B cell (primary cell): ENCODE data around the gene SDR42E1. TPM values are rescaled to one million over a fixed set of nuclear protein-coding genes. Genes with fewer than 3 reads are reported as not detected.

Experiments
- ATAC-seq: fragments of 200-7000 bp; cut with Tn5 transposase; one replicate; pipeline ENCODE4 v1.10.0; 2021; ENCODE audit warnings: low read depth, mild to moderate bottlenecking, moderate number of reproducible peaks, moderate library complexity
- CTCF ChIA-PET: fragments of 350-600 bp; sonication (Branson Sonifier 250); formaldehyde crosslinking; loops from one replicate; lab custom pipeline; 2021; ENCODE audit warnings: antibody characterized with exemption, inconsistent platforms; lab: Charles Lee
- POLR2A ChIA-PET: fragments of 350-600 bp; sonication (Branson Sonifier 250); formaldehyde crosslinking; loops from one replicate; lab custom pipeline; 2021; ENCODE audit warnings: antibody characterized with exemption; lab: Charles Lee
- DNase-seq: peaks from one replicate; pipeline ENCODE4 v3.0.0; 2013
- H2AFZ ChIP-seq: 2 replicates; pipeline ENCODE4 v1.6.1; 2012; ENCODE audit warnings: mild to moderate bottlenecking, low read depth, low read length; ENCODE audit not compliant: insufficient read depth, poor library complexity, severe bottlenecking
- H3K27ac ChIP-seq, 2 donors: 1 replicate in 1 of 2; 2 replicates in 1 of 2; pipeline ENCODE4 v1.5.1; 2012 to 2013; ENCODE audit warnings: low read length in 2 of 2, mild to moderate bottlenecking in 2 of 2, moderate library complexity in 1 of 2
- H3K27me3 ChIP-seq, 4 experiments: fragments of 200-600 bp in 1 of 4; sonication (generic) in 1 of 4; replicated peaks in 1 of 4; 1 replicate in 2 of 4; 2 replicates in 2 of 4; pipeline versions ENCODE4 v1.6.1 to v1.7.0; 2013 to 2016; ENCODE audit warnings: low read length in 3 of 4, mild to moderate bottlenecking in 2 of 4, mixed read lengths in 1 of 4, moderate library complexity in 1 of 4; ENCODE audit not compliant: insufficient read depth in 4 of 4, control insufficient read depth in 3 of 4; ENCODE audit errors: control extremely low read depth in 1 of 4
- H3K36me3 ChIP-seq, 2 experiments: replicated peaks in 1 of 2; 1 replicate in 1 of 2; 2 replicates in 1 of 2; pipeline versions ENCODE4 v1.6.1 to v1.7.1; 2013; ENCODE audit warnings: low read length in 1 of 2; ENCODE audit not compliant: insufficient read depth in 2 of 2, control insufficient read depth in 1 of 2; ENCODE audit errors: control extremely low read depth in 1 of 2, extremely low read depth in 1 of 2
- H3K4me1 ChIP-seq, 2 donors: fragments of 200-600 bp in 1 of 2; sonication (generic) in 1 of 2; 1 replicate in 1 of 2; 2 replicates in 1 of 2; pipeline versions ENCODE4 v1.5.1 to v1.6.1; 2013 to 2017; ENCODE audit warnings: low read length in 2 of 2; ENCODE audit not compliant: control insufficient read depth in 2 of 2, insufficient read depth in 2 of 2
- H3K4me2 ChIP-seq: replicated peaks from 2 replicates; pipeline ENCODE3; 2012; ENCODE audit warnings: mild to moderate bottlenecking, low read depth, low read length; ENCODE audit not compliant: poor library complexity, severe bottlenecking
- H3K4me3 ChIP-seq, 5 experiments: fragments of 200-600 bp in 1 of 5; sonication (generic) in 1 of 5; 1 replicate in 3 of 5; 2 replicates in 2 of 5; pipeline versions ENCODE4 v1.5.1 to v1.7.0; 2011 to 2016; ENCODE audit warnings: low read length in 4 of 5, mild to moderate bottlenecking in 4 of 5, low read depth in 2 of 5, control low read depth in 1 of 5, moderate library complexity in 1 of 5; ENCODE audit not compliant: insufficient read depth in 1 of 5; ENCODE audit errors: control extremely low read depth in 1 of 5, extremely low read depth in 1 of 5
- H3K79me2 ChIP-seq: fragments of 200-600 bp; sonication (generic); one replicate; pipeline ENCODE4 v1.6.0; 2016; ENCODE audit warnings: low read length; ENCODE audit not compliant: control insufficient read depth, insufficient read depth
- H3K9ac ChIP-seq: fragments of 200-600 bp; sonication (generic); 2 replicates; pipeline ENCODE4 v1.6.1; 2017; ENCODE audit warnings: mild to moderate bottlenecking, low read length, moderate library complexity
- H3K9me3 ChIP-seq, 3 donors: one replicate each; pipeline versions ENCODE4 v1.6.1 to v1.7.1; 2013; ENCODE audit warnings: low read length in 2 of 3; ENCODE audit not compliant: control insufficient read depth in 2 of 3, insufficient read depth in 1 of 3; ENCODE audit errors: control extremely low read depth in 1 of 3
- H4K20me1 ChIP-seq: 2 replicates; pipeline ENCODE4 v1.6.0; 2012; ENCODE audit warnings: mild to moderate bottlenecking, low read length; ENCODE audit not compliant: insufficient read depth, control insufficient read depth, poor library complexity, severe bottlenecking
- H3K27ac Mint-ChIP-seq: one replicate; pipeline ENCODE4 v1.8.0; 2021; ENCODE audit warnings: mixed read lengths
- H3K27me3 Mint-ChIP-seq: one replicate; pipeline ENCODE4 v1.8.0; 2021; ENCODE audit warnings: mixed read lengths
- H3K4me1 Mint-ChIP-seq: one replicate; pipeline ENCODE4 v1.8.0; 2021; ENCODE audit warnings: mixed read lengths
- H3K4me3 Mint-ChIP-seq: one replicate; pipeline ENCODE4 v1.8.0; 2021; ENCODE audit warnings: mixed read lengths
- H3K9me3 Mint-ChIP-seq: one replicate; pipeline ENCODE4 v1.8.0; 2022; ENCODE audit warnings: mixed read lengths; ENCODE audit not compliant: insufficient read depth
- EZH2 ChIP-seq: IDR thresholded peaks from 2 replicates; pipeline ENCODE4 v1.6.1; 2012; ENCODE audit warnings: borderline replicate concordance, low read depth, mild to moderate bottlenecking, moderate library complexity, low read length; ENCODE audit not compliant: insufficient read depth, poor library complexity, severe bottlenecking
- WGBS: methylation state at CpG from one replicate; pipeline ENCODE4 v1.1.5; 2013; ENCODE audit warnings: missing lambda C conversion rate; ENCODE audit not compliant: insufficient coverage; 5-methylcytosine and 5-hydroxymethylcytosine counted together
- intact Hi-C: fragments of 100-400 bp; cut with micrococcal nuclease; formaldehyde crosslinking; loops from one replicate; pipeline ENCODE4 v1.10.0; 2022
- polyA plus RNA-seq: library from polyadenylated mRNA; depleted of rRNA; stranded (reverse); fragments of >200 nt; gene quantifications from 2 replicates; pipeline ENCODE4 v1.2.3, GENCODE V29; 2012
- total RNA-seq, 2 donors: library from RNA; stranded (reverse); fragments of 120-200 nt in 1 of 2; gene quantifications; 1 replicate in 1 of 2; 2 replicates in 1 of 2; pipeline versions ENCODE4 v1.2.3 to v1.2.4, GENCODE V29; 2013 to 2022
- TF ChIP-seq, protein P1 (sequence below): fragments of 200-600 bp; IDR thresholded peaks from one replicate; pipeline ENCODE4 v1.8.0; 2022; ENCODE audit warnings: antibody characterized with exemption, mild to moderate bottlenecking

SDR42E1 gene
- total and polyA plus RNA-seq, 2 donors (not counting 1 experiment from before 2014, with no cell fraction given): 2.1 to 6.9 TPM

GRCh38 chr16:82027629-82028064 is 16.4 kb upstream of the SDR42E1 start:
- H3K36me3 ChIP-seq: no peaks in the 10 kb centered on the region
- no peaks in the 10 kb centered on the region for H3K4me1 ChIP-seq
- WGBS: 100% methylated on average over 4 of the region's 7 CpGs

GRCh38 chr16:82024883-82025282 is 13.6 kb upstream of the SDR42E1 start:
- no peak overlapping the region for H3K4me3 ChIP-seq
- intact Hi-C loops: no loop called here
- H3K4me1 Mint-ChIP-seq: no peaks in the 10 kb centered on the region
- no peak overlapping the region for H2AFZ ChIP-seq
- H3K27me3 ChIP-seq: peaks cover 0 to 15% (median 3%) of the 10 kb centered on the region in 4 experiments
- H3K9ac ChIP-seq: no peak overlapping the region
- no peaks in the 10 kb centered on the region for H3K9me3 Mint-ChIP-seq
- no peak overlapping the region for H3K27ac ChIP-seq
- 92% methylated on average over 3 of the region's 4 CpGs for WGBS
- no peaks in the 10 kb centered on the region for H3K4me1 ChIP-seq
- H3K4me3 Mint-ChIP-seq: no peak overlapping the region
- ChIA-PET CTCF (no interaction called here), POLR2A (no interaction called here)
- DNase-seq (no peak), ATAC-seq (no peak)
- H3K79me2 ChIP-seq: no peaks in the 10 kb centered on the region
- peaks cover 21% of the 10 kb centered on the region for H3K27me3 Mint-ChIP-seq
- no peaks in the 10 kb centered on the region for H4K20me1 ChIP-seq
- no peak overlapping the region for H3K27ac Mint-ChIP-seq
- peaks cover 0 to 1% (median 0%) of the 10 kb centered on the region in 3 donors for H3K9me3 ChIP-seq
- TF ChIP-seq EZH2: no peak
- TF ChIP-seq, protein P1, sequence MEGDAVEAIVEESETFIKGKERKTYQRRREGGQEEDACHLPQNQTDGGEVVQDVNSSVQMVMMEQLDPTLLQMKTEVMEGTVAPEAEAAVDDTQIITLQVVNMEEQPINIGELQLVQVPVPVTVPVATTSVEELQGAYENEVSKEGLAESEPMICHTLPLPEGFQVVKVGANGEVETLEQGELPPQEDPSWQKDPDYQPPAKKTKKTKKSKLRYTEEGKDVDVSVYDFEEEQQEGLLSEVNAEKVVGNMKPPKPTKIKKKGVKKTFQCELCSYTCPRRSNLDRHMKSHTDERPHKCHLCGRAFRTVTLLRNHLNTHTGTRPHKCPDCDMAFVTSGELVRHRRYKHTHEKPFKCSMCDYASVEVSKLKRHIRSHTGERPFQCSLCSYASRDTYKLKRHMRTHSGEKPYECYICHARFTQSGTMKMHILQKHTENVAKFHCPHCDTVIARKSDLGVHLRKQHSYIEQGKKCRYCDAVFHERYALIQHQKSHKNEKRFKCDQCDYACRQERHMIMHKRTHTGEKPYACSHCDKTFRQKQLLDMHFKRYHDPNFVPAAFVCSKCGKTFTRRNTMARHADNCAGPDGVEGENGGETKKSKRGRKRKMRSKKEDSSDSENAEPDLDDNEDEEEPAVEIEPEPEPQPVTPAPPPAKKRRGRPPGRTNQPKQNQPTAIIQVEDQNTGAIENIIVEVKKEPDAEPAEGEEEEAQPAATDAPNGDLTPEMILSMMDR: no peak
- no peaks in the 10 kb centered on the region for H3K36me3 ChIP-seq
- no peak overlapping the region for H3K4me2 ChIP-seq

More at GRCh38 chr16:82027629-82028064, 16.4 kb upstream of the SDR42E1 start:
- Histone ChIP-seq H3K9ac (no peak overlapping the region), H2AFZ (no peak overlapping the region), H3K79me2 (no peaks in the 10 kb centered on the region), H3K9me3 (peaks cover 0 to 1% (median 0%) of the 10 kb centered on the region in 3 donors), H3K27me3 (peaks cover 0 to 15% (median 2%) of the 10 kb centered on the region in 4 experiments), H4K20me1 (no peaks in the 10 kb centered on the region), H3K4me3 (no peak overlapping the region), H3K4me2 (no peak overlapping the region), H3K27ac (no peak overlapping the region)
- H3K4me1 Mint-ChIP-seq: no peaks in the 10 kb centered on the region
- POLR2A ChIA-PET: no interaction called here
- intact Hi-C loops: no loop called here
- CTCF ChIA-PET: no interaction called here
- no peak overlapping the region for H3K27ac Mint-ChIP-seq
- DNase-seq (no peak), ATAC-seq (no peak)
- no peak for TF ChIP-seq EZH2
- TF ChIP-seq, protein P1: no peak
- no peak overlapping the region for H3K4me3 Mint-ChIP-seq
- no peaks in the 10 kb centered on the region for H3K9me3 Mint-ChIP-seq
- H3K27me3 Mint-ChIP-seq: peaks cover 22% of the 10 kb centered on the region
